Measurements from ENCODE around the gene FLT1.

GRCh38 chr13:28497143-28497876 is 2.4 kb upstream of the FLT1 start:
- TF ChIP-seq CTCF (IDR thresholded peaks at IDR 0.05) = no peak
- no peak for TF ChIP-seq POLR2A (IDR thresholded peaks at IDR 0.05)
- TF ChIP-seq POLR2AphosphoS5 (IDR thresholded peaks at IDR 0.05) = no peak

All from breast epithelium (tissue), 3 donors.